HG03064 (cell line): ENCODE results near the gene ZNF700.
"Not testable (repeated sequence)": the region's sequence is repeated elsewhere in the genome, so short reads cannot be mapped to it uniquely, and the experiment has no call there.

Experiments
- ATAC-seq: cut with Tn5 transposase; IDR thresholded peaks from one replicate; pipeline ENCODE4 v1.9.1; 2021; ENCODE audit warnings: low read depth; ENCODE audit not compliant: unreplicated experiment

Gene ZNF700

DNA sequence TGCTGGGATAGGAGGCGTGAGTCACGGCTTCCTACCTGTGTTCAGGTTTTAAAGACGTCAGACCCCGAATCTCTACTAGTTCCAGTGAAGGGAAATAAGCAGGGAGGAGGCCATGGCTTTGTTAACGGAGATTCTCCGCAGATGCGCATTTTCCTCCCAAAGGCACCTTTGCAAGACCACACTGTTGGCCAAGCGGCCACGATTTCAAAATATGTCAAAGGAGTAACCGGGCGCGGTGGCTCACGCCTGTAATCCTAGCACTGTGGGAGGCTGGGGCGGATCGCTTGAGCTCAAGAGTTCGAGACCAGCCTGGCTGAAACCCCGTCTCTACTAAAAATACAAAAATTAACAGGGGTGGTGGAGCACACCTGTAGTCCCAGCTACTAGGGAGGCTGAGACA, 61.8 kb downstream of the ZNF700 start:
- no peak for ATAC-seq

DNA sequence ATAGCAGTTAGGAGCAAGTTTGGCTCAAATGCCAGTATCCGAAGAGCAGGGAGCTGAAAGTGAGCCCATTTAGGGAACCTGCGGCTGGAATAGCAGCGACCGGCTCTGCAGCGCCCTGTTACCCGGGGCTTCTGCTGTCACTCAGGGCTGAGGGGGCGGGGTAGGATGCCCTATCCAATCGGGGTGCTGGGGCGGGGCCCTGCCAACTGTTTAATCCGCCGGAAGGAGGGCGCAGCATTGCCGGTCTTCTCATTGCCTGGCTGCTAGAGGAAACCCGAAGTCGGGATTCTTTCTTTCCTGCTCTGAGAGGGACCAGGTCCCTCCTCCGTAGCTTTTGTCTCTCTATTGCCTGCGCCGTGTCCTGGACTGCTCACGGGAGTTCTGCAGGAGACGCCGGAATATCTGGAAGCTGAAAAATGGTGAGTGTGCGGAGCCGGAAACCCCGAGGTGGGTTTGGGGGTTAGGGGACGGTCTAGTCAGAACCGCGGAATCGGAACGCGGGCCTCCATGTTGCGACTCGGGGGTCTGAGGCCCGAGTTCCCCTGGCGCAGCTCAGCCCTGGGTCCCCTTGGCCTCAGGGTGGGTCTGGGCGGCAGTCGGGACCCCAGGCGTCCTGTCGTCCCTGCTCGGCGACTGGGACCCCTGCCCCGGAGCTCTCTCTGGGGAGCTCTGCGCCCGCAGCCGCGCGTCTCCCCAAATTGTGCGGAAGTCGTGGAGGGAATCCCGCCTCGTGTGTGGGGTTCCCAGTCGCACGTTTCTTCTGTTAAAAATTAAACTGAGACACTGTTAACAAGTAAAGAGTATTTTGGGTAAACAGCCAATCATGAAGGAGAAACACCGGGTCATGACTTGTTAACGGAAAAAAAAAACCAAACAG, 62.7 kb downstream of the ZNF700 start:
- ATAC-seq = peak; percentile 68

- ATAC-seq = no peak
Observed at GRCh38 chr19:11989112-11989456, 64.2 kb downstream of the ZNF700 start.

DNA sequence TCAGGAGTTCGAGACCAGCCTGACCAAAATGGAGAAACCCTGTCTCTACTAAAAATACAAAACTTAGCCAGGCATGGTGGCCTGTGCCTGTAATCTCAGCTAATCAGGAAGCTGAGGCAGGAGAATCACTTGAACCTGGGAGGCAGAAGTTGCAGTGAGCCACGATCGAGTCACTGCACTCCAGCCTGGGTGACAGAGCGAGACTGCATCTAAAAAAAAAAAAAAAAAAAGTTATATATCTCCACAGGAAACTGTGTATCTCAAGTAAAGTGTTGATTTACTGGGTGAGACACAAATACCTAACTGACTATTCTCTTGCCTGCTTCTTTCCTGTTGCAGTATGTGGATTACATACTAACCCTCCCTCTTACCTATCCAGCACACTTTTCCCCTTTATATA, 67.0 kb downstream of the ZNF700 start:
- not testable (repeated sequence) for ATAC-seq

GRCh38 chr19:11995174-11995573, 70.3 kb downstream of the ZNF700 start:
- no peak for ATAC-seq
